Stimulated activated CD8-positive, alpha-beta memory T cell treated with anti-CD3 and anti-CD28 coated beads, Interleukin-15, amount 100 ng/mL, for 24 hours (primary cell): ENCODE measurements around the gene NDNF.

Experiments used
- DNase-seq: peaks from one replicate; pipeline ENCODE4 v3.0.0-alpha.2; 2020; ENCODE audit warnings: low read depth

Gene NDNF, protein sequence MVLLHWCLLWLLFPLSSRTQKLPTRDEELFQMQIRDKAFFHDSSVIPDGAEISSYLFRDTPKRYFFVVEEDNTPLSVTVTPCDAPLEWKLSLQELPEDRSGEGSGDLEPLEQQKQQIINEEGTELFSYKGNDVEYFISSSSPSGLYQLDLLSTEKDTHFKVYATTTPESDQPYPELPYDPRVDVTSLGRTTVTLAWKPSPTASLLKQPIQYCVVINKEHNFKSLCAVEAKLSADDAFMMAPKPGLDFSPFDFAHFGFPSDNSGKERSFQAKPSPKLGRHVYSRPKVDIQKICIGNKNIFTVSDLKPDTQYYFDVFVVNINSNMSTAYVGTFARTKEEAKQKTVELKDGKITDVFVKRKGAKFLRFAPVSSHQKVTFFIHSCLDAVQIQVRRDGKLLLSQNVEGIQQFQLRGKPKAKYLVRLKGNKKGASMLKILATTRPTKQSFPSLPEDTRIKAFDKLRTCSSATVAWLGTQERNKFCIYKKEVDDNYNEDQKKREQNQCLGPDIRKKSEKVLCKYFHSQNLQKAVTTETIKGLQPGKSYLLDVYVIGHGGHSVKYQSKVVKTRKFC

DNA sequence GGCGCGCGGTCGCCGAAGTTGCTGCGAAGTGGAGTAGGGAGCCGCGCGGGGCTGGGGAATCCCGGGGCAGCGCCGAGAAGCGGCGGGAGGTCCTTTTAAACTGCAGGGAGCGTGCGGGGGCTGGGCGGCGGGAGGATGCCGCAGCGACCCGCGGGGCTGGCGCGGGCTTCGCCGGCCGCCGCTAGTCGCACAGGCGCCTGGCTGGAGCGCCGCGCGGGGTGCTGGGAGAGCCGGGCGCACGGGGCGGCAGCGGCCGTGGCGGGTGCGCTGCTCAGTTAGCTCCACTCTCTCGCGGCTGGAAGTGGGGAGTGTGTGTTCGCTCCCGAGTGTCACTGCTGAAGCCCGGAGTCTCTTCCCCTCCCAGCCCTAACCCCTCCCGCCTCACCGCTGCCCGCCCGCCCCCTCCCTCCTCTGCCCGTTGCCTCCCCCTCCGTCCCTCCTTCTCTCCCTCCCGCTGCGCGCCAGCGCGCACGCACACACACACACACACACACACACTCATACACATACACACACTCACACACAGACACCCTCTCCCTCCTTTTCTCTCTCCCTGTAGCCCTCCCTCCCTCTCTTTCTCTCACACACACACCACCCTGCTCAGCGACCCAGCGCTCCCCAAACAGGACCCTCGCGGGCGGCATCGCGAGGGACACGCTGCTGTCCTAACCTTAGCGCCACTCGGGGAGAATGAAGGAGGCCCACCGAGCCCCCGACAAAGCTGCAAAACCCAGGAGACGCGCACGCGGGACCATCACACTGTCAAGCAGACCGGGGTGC, at the start of gene NDNF:
Gene NDNF (minus strand): TSS at position 312 of the 780 bp plus-strand sequence. CDS start 26,698 bp downstream, outside the sequence.
- no peak for DNase-seq

DNA sequence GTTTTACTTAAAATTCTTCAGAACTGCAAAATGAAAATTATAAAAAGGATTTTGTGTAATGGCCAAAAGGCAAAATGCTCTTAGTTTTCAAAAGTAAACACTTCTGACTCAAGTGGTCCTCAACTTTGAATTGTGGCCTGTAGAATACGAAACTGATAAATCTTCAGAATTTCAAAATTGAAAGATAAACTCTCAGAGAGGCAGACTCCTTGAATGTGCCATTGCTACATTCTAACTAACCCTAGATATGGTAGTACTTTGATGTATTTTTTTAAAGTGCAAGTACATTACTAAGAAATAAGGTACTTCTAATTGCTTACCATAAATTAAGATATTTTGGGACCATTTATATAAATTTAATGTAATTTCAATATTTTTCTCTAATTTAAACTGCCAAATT, 47.4 kb upstream of the NDNF start:
- DNase-seq = no peak

- DNase-seq = no peak
These were observed 46.0 kb upstream of the NDNF start for GRCh38 chr4:121118344-121118743.

- no peak for DNase-seq
These were observed 42.4 kb upstream of the NDNF start for GRCh38 chr4:121114756-121115155.

GRCh38 chr4:121112530-121112929, 40.2 kb upstream of the NDNF start:
- no peak for DNase-seq

DNA sequence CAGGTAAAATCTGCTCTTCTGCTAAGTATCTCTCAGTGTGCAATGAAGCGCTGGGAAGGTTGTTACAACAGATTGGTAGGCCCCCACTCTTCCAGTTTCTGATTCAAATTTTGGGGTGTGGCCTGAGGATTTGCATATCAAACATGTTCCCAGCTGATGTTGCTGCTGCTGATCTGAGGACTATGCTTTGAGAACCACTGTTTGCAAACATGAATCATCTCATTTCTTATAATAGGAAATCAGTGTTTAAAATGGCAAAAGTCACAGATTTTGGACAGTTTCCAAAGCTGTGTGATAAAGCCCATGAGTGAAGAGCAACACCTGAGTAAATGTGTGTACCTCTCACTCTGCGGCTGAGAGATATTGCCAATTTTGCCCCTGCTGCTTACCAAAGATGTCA, 36.2 kb upstream of the NDNF start:
- DNase-seq = no peak

DNA sequence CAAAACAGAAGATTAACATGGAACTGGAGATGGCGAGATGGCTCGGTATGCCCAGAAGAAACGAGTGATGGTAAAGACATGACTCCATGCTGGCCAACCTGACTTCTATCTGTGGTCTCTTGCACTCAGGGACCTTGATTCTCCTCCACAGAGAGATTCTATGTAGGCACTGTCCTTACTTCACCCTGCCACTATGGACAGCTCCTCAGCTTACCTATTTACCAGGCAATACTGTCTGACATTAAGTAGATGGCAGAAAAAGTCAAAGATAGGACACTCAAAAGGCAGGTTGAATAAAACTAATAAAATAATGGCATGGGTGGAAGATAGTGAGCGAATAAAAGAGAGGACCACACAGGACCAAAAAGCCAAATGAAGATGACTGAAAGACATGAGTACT, 35.2 kb upstream of the NDNF start:
- no peak for DNase-seq

- DNase-seq = no peak
These were observed 27.9 kb upstream of the NDNF start for GRCh38 chr4:121100093-121100775.

DNA sequence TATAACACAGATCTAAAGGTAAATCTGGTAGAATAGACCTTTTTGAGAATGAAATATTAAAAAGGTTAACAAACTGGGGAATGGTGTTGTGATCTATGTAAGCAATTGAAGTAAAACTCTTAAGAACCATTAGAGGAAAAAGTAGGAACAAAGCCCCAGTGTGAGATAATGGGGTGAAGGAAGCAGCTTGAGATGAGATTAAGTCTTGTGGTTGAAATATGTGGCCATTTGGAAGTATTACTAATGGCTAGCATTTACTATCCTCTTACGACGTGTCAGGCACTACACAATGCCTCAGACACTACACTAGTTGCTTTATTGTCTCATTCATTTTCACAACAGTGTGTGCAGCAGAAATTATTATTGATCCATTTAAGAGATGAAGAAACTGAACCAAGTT, 25.9 kb upstream of the NDNF start:
- no peak for DNase-seq

- no peak for DNase-seq
These were observed 24.3 kb upstream of the NDNF start for GRCh38 chr4:121096629-121097028.

- no peak for DNase-seq
These were observed 23.9 kb upstream of the NDNF start for GRCh38 chr4:121096191-121096590.

DNA sequence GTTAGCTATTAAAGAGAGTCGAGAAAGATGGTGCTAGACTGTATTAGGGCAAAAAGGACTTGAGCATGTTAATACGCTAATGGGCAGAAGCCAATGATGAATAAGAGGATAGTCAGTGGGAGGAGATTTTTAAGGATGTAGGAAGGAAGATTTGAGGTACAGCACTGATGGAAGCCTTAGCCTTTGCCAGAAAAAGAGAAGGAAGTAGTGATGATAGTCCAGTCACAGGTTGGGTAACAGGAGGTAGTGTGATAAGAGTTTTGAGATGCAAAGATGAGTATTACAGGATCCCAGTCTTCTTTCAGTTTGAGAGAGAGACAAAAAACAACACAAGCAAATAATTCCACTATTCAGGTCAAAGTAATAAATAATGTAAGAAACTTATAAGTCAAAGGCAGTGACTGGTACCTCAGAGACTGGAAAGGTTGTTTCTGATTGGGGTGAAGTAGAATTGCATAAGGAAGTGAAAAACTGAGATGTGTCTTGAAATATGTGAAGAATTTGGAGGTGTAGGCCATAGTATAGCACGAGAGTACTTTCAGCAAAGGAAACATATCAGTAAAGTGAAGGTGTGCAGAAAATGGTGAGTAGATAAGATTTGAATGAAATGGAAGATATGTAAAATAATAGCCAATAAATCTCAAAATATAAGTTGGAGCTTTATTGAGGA, 22.1 kb upstream of the NDNF start:
- no peak for DNase-seq

GRCh38 chr4:121093261-121093660, 20.9 kb upstream of the NDNF start:
- DNase-seq = no peak

GRCh38 chr4:121091941-121092340, 19.6 kb upstream of the NDNF start:
- no peak for DNase-seq

- DNase-seq = no peak
These were observed 16.5 kb upstream of the NDNF start for GRCh38 chr4:121088867-121089266.

GRCh38 chr4:121079376-121079775, 7.0 kb upstream of the NDNF start:
- DNase-seq = no peak

GRCh38 chr4:121077496-121077895, 5.2 kb upstream of the NDNF start:
- no peak for DNase-seq

GRCh38 chr4:121076416-121076815, 4.1 kb upstream of the NDNF start:
- DNase-seq = no peak

DNA sequence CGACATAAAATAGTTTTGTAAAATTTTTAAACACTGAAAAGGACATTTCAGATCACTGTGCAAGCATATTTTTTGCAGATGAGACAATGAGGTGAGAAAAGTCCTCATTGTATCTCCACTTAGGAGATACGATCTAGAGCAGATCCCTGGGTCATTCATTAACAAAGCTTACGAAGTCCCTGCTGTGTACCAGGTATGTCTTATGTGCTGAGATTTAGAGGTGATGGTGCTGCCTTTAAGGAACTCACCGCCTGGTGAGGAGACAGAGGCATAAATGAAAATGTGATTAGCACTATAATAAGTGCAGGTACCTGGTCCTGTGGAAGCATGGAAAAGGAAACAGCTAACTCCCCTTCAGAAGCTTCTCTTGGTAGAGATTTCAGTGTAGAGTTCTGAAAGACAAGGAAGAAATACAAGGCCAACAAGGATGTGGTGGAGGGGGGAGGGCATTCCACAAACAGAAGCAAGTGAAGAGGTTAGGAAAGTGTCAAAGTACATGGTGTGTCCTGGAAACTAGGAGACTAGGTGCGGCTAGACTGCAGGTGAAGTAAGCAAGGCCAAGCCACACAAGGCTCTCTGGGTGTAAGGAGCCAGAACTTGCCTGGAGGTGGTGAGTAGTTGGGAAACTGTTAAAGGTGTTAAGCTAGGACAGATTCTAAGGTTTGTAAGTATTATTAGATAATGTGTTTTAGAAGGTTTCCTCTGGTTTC, 1.5 kb upstream of the NDNF start:
- no peak for DNase-seq

- no peak for DNase-seq
These were observed 685 bp upstream of the NDNF start for GRCh38 chr4:121073004-121073435.

GRCh38 chr4:121071640-121072223, 603 bp downstream of the NDNF start:
- no peak for DNase-seq
